ES-I3 (cell line): ENCODE results near the gene NKG7.
"Not testable (repeated sequence)": the region's sequence is repeated elsewhere in the genome, so short reads cannot be mapped to it uniquely, and the experiment has no call there.

Experiments
- H3K36me3 ChIP-seq: 2 replicates; pipeline ENCODE4 v1.6.1; 2013; ENCODE audit warnings: mild to moderate bottlenecking, low read length, control low read depth, moderate library complexity; ENCODE audit not compliant: insufficient read depth
- H3K4me1 ChIP-seq: 2 replicates; pipeline ENCODE4 v1.6.1; 2013; ENCODE audit warnings: mild to moderate bottlenecking, control low read depth, low read length; ENCODE audit not compliant: insufficient read depth
- H3K9ac ChIP-seq: 2 replicates; pipeline ENCODE4 v1.6.1; 2013; ENCODE audit warnings: low read depth, mild to moderate bottlenecking, low read length, moderate library complexity
- H3K9me3 ChIP-seq: 2 replicates; pipeline ENCODE4 v1.6.1; 2013; ENCODE audit warnings: mild to moderate bottlenecking, low read length, moderate library complexity; ENCODE audit not compliant: control insufficient read depth, insufficient read depth

NKG7 gene, protein sequence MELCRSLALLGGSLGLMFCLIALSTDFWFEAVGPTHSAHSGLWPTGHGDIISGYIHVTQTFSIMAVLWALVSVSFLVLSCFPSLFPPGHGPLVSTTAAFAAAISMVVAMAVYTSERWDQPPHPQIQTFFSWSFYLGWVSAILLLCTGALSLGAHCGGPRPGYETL

DNA sequence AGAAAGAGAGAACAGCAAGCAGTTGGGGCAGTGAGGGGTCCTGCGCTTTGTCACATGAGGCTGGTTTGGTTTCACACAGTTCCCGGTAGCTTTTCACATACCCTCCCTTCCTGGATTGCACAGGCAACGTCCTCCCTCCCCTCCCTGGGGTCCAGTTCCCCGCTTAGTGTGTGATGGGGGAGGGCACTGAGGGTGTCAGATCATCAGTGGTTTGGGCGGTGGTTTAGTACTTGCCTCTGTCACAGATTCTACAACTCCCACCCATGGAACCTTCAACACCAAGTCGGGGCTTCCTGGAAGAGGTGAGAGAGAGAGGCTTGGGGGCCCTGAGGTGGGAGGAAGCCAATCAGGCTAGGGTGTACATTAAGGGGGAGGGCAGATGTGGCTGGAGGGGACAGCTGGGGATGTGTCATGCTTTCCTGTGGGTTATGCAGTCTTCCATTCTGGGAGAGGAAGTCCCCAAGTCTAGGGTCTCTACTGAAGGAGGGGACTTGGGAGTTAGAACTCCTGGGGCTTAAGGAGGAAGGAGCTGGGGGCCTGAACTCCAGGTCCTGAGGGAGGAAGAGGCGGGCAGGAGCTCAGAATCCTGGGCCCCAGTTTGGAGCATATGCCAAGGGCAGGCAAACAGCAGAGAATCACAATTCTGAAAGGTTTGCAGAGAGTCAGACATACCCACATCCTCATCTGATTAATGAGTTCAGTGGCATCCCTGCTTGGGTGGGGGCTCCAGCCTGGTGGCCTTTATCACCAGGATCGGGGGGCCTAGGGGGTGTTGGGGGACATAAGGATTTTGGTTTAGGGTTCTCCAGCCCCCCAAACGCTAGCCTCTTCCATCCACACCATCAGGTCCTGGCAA lies at the start of gene NKG7:
NKG7 (minus strand) TSS at position 6 of the 856 bp plus-strand sequence. CDS start 119 bp downstream, outside the sequence.
- no peak within 1 kb of the TSS for H3K9ac ChIP-seq
- H3K9me3 ChIP-seq = no peaks in the 10 kb centered on the region
- H3K36me3 ChIP-seq = no peaks in the 10 kb centered on the region
- H3K4me1 ChIP-seq = peaks cover 7% of the 10 kb centered on the region; the same call in 1 of the 2 replicates

DNA sequence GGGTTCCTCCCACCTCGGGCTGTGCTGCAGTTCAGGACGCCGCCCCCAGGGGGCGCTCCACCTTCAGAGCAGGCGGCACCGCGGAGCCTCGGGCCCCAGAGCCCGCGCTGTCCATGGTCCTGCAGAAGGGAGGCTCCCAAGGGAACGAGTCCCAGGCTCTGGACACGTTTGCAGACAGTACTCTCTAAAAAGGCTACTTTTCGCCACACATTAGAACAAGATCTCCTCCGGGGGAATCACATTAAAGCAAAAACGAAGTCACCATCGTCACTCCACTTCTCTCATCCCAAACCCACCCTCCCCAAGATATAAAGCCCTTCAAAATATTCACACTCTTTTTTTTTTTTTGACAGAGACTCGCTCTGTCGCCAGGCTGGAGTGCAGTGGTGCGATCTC lies 49.6 kb upstream of the NKG7 start:
- Histone ChIP-seq H3K4me1 (peaks cover 4% of the 10 kb centered on the region; the same call in 1 of the 2 replicates), H3K9me3 (no peaks in the 10 kb centered on the region), H3K9ac (no peak overlapping the region; the same call in 1 of the 2 replicates), H3K36me3 (no peaks in the 10 kb centered on the region)

DNA sequence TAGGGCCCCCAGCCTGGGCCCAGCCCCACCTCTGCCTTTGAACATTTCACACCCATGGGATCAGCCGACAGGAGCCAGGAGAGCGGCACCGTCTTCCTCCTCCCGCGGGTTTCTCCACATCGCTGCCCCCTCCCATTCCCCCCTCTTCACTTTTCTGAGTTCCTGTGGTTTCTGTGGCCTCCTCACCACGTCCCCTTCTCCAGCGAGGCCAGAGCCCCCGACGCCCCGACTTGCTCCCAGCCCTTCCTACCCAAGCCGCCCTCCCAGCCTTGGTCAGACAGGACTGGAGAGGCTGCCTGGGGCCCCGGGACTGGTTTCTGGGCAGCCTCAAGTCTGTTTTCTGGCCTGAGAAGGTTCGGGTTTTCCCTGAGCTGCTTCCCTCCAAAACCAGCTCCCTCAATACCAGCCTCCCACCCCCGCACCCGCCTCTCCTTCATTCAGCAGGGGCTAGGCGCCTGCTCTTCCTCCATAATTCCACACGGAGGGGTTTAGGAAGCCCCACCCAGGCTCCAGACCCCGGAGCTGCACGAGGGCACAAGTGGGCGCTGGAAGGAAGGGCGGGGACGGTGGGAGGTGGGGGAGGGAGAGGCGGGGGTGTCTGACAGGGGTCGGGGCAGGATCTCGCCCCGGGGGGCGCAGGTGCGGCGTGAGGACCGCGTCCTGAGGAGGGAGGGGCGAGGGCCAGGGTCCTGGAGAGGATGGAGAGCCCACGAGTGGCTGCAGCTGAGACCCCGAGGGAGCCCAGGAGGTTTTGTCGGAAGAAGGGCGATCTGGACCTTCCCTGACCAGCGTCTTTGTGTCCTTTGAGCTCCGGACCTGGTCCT lies 49.0 kb upstream of the NKG7 start:
- H3K4me1 ChIP-seq = peaks cover 4% of the 10 kb centered on the region; the same call in 1 of the 2 replicates
- H3K9ac ChIP-seq = peak overlapping the region; percentile 12; the same call in 1 of the 2 replicates
- H3K9me3 ChIP-seq = no peaks in the 10 kb centered on the region
- H3K36me3 ChIP-seq = no peaks in the 10 kb centered on the region

DNA sequence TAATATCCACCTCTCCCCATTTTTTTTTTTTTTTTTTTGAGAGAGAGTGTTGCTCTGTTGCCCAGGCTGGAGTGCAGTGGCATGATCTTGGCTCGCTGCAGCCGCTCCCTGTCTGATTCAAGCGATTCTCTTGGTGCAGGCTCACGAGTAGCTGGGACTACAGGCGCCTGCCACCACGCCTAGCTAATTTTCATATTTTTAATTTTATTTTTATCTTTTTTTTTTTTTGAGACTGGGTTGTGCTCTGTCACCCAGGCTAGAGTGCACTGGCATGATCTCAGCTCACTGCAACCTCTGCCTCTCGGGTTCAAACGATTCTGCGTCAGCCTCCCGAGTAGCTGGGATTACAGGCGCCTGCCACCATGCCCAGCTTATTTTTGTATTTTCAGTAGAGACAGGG lies 48.1 kb upstream of the NKG7 start:
- not testable (repeated sequence) for H3K9ac ChIP-seq, H3K36me3 ChIP-seq, H3K9me3 ChIP-seq, H3K4me1 ChIP-seq

DNA sequence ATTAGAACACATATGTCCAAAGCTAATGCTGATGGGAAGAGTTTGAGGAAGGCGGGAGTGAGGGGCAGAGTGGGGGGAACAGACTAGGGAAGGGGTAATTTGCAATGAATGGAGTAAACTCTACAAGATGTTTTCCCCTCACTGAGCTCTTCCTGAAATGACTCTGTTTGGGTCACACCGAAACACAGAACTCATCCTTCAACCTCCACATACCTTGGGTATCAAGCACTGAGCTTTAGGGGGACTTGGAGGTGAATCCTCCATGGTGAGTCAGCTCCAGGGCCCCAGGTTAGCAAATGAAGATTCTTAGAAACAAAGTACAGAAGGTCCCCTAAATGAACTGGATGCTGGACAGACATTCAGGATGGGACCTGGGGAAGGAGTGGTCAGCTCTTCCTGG lies 46.3 kb upstream of the NKG7 start:
- H3K4me1 ChIP-seq = peaks cover 4% of the 10 kb centered on the region; the same call in 1 of the 2 replicates
- H3K9me3 ChIP-seq = no peaks in the 10 kb centered on the region
- no peaks in the 10 kb centered on the region for H3K36me3 ChIP-seq
- H3K9ac ChIP-seq = no peak overlapping the region

DNA sequence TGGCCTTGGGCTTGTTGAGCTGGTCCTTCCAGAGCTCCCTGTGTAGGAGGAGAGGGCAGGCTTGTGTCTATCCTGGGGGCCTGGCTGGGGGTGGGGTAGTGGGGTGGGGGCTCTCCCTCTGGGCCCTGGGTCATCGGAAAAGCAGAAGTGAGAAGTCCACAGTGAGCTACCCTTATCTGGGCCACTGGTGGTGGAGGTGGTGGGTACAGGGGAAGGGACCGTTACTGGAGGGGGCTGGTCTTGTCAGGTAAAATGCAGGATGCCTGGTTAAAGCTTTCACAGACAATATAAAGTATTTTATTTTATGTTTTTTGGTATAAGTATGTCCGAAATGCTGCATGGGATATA lies 45.3 kb upstream of the NKG7 start:
- H3K4me1 ChIP-seq = peaks cover 4% of the 10 kb centered on the region; the same call in 1 of the 2 replicates
- H3K9ac ChIP-seq = no peak overlapping the region
- H3K9me3 ChIP-seq = no peaks in the 10 kb centered on the region
- H3K36me3 ChIP-seq = no peaks in the 10 kb centered on the region

DNA sequence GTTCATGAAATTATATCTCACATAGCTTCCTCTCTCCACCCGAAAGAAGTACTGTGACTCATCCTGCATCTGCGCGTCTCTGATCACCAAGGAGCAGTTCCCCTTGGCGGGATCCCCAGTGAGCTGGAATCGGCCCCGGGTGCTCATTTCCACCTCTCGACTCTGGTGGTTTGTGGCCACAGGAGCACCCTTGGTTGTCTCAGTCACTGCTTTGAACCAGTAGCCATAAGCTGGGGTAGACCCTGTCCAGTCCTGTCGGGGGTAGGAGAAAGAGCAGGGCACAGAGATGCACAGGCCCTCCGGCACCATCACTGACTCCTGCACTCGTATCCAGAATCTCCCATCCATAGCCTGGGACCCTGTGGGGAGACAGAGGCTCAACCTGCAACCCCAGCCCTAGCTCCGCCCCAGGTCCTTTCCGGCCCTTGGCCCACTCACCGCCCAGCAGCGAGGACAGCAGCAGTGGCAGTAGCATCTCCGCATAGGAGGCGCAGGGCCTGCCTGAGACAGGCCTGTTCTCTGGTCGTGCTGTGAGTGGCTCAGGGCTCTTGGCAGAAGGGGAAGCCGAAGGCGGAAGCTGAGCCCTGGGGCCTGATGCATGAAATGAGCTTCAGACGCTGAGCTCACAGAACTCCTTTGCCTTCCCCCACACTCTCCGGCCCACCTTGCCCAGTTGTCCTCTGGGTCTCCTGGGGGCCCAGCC lies 44.8 kb upstream of the NKG7 start, which contains the start of gene SIGLEC10:
SIGLEC10 (minus strand) TSS at position 536 of the 703 bp plus-strand sequence; CDS start at position 475, 61 bp downstream.
- no peak within 1 kb of the TSS for H3K9ac ChIP-seq
- peaks cover 4% of the 10 kb centered on the region; the same call in 1 of the 2 replicates for H3K4me1 ChIP-seq
- no peaks in the 10 kb centered on the region for H3K36me3 ChIP-seq
- no peaks in the 10 kb centered on the region for H3K9me3 ChIP-seq

DNA sequence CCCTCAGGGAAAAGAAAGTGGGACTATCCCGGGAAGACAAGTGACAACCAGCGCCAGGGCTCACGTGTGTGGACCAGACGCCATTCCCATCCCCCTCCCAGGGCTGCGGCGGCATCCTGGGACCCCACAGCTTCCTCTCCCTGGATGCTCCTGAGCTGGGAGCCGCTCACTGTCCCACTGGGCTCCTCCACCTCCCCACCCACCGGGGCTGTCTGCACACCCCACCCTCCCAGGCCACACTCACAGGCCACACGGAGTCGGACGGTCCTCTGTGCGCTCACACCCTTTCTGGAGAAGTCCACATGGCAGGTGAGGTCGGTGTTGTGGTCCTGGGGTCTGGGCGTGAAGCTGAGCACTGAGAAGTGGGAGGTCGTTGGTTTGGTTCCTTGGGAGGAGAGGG lies 44.0 kb upstream of the NKG7 start:
- not testable (repeated sequence) for H3K36me3 ChIP-seq, H3K9me3 ChIP-seq, H3K9ac ChIP-seq, H3K4me1 ChIP-seq

DNA sequence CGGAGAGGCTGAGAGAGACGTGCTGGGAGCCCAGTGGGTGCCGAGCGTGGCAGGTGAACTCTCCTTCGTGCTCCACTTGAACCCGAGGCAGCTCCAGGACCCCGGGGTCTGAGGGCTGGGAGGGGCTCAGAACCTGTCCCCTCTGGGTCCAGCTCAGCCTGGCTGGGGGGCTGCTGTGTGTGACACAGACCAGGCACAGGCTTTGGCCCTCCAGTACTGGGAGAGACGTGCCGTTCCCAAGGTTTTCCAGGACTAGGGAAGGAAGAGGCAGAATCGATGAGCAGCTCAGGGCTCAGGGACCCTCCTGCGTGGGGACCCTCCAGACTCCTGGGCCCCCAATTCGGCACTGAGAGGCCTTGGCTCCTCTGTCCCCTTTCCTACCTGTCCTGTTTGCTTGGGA lies 42.7 kb upstream of the NKG7 start:
- H3K9ac ChIP-seq = no peak overlapping the region
- H3K4me1 ChIP-seq = peaks cover 4% of the 10 kb centered on the region; the same call in 1 of the 2 replicates
- no peaks in the 10 kb centered on the region for H3K9me3 ChIP-seq
- no peaks in the 10 kb centered on the region for H3K36me3 ChIP-seq

DNA sequence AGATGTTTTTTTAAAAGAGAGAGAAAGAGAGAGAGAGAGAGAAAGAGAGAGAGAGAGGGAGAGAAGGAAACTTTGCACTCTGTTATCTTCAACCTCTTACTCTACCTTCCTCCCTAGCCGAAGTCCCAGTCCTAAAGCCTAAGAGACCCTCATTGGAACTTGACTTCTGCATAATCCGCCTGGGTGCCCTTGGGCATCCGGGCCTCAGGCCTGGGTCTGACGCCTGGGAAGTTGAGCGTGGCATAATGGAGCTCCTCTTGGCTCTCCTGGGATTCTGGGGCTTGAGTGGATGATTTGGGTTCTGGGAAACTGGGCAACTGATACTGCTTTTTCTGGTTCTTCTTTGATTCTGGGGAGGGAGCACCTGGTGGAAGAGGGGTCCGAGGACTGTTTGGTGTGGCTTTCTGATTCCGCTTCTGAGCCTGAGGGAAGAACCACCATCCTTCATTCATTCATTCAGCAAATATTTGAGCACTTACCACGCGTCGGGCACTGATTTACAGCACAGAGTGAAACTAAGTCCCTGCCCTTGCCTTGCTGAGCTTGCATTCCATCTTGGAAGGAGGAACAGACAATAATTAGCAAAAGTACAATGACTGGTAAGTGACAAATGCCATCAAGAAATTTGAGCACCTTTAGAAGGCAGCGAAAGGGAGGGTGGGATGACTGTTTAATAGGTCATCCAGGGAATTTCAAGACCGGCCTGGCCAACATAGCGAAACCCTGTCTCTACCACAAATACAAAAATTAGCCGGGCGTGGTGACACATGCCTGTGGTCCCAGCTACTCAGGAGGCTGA lies 38.7 kb upstream of the NKG7 start:
- Histone ChIP-seq H3K9ac (no peak overlapping the region), H3K4me1 (peaks cover 18% of the 10 kb centered on the region; the same call in 1 of the 2 replicates)

DNA sequence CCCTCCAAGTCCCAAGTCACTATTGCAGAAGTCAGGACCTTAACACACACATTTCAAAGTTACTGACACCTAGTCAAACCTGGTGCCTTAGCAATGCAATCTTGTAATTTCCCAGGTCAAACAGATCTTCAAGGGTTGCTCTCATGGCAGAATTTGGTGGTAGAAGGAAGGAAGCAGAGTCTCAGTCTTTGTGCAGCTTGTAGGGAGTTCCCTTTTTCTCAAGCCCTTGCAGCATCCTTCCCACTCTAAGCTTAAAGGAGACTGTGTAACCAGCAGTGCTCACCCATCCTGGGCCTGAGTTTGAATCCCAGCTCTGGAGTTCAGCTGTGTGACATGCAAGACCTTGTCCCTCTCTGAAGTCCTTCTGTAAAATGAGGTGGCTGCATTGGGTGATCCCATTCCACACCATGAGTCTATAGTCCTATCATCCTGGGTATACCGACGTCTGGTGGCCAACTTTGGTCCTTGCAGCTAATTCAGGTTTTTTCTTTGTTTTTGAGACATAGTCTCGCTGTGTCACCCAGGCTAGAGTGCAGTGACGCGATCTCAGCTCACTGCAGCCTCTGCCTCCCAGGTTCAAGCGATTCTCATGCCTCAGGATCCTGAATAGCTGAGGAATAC lies 35.2 kb upstream of the NKG7 start:
- Histone ChIP-seq H3K9me3 (peaks cover 3% of the 10 kb centered on the region; the same call in 1 of the 2 replicates), H3K4me1 (peaks cover 18% of the 10 kb centered on the region; the same call in 1 of the 2 replicates), H3K9ac (no peak overlapping the region), H3K36me3 (no peaks in the 10 kb centered on the region)

More for the DNA sequence above, 38.7 kb upstream of the NKG7 start:
- Histone ChIP-seq H3K36me3 (no peaks in the 10 kb centered on the region), H3K9me3 (no peaks in the 10 kb centered on the region)

DNA sequence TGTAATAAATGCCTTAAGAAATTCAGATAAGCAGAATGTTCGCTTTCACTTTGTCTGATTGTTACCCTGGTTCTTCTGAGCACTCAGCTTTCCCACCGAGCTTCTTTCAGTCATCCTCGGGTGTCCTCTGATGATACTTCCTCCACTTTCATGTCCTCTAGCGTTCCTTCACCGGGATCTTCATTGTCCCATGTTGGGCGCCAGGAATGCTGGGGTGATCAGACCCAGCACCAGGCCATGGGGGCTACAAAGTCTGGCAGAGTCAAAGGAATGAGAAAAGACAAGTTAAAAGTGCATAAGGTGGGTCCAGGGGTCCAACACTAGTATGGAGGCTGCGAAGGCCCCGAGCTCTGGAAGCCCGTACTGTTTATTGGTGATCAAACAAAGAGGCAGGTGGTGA lies 29.7 kb upstream of the NKG7 start:
- H3K9me3 ChIP-seq = peaks cover 13% of the 10 kb centered on the region; the same call in 1 of the 2 replicates
- H3K36me3 ChIP-seq = no peaks in the 10 kb centered on the region; the same call in 1 of the 2 replicates
- no peak overlapping the region for H3K9ac ChIP-seq
- H3K4me1 ChIP-seq = no peaks in the 10 kb centered on the region

DNA sequence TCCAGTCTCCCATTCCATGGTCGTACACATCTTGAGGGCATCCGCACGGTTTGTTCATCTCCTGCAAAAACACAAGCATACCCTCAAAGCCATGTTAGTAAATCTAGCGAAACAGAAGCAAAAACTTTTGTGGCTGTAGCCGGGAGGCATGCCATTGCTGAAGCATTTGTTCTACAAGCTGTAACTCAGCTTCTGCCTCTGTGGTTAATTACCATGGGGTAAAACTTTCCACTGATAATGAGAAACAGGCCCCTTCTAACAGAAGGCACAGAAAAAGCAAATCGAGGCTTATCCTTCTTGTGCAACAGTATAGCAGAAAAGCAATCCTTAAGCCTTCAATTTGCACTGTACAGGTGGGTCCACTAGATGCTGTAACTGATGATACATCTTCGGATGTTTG lies 27.5 kb upstream of the NKG7 start:
- peaks cover 13% of the 10 kb centered on the region; the same call in 1 of the 2 replicates for H3K9me3 ChIP-seq
- H3K9ac ChIP-seq, H3K4me1 ChIP-seq, H3K36me3 ChIP-seq: not testable (repeated sequence)
